Small intestine (tissue), 7 donors: ENCODE measurements around the gene RANBP1. TPM values are rescaled to one million over a fixed set of nuclear protein-coding genes. Genes with fewer than 3 reads are reported as not detected.

Experiments
- DNase-seq, 2 donors: peaks; one replicate each; pipeline versions ENCODE4 v3.0.0 to v3.0.0-alpha.2; 2013
- FAIRE-seq: peaks from 2 replicates; lab custom pipeline; 2012; peaks lifted over from hg19 to GRCh38; lab: Jason Lieb, UNC
- H3K27ac ChIP-seq, 3 donors: one replicate each; pipeline ENCODE4 v1.5.1; 2013; ENCODE audit warnings: low read length in 2 of 3, mild to moderate bottlenecking in 2 of 3, control low read depth in 1 of 3, inconsistent platforms in 1 of 3, low read depth in 1 of 3, moderate library complexity in 1 of 3
- H3K27me3 ChIP-seq, 3 donors: one replicate each; pipeline ENCODE4 v1.6.1; 2013; ENCODE audit warnings: low read length in 3 of 3, inconsistent platforms in 1 of 3; ENCODE audit not compliant: control insufficient read depth in 3 of 3, insufficient read depth in 3 of 3
- H3K36me3 ChIP-seq, 3 donors: one replicate each; pipeline ENCODE4 v1.6.1; 2013; ENCODE audit warnings: low read length in 3 of 3, inconsistent platforms in 1 of 3, low read depth in 1 of 3, mild to moderate bottlenecking in 1 of 3, moderate library complexity in 1 of 3; ENCODE audit not compliant: control insufficient read depth in 3 of 3, insufficient read depth in 2 of 3
- H3K4me1 ChIP-seq, 3 donors: one replicate each; pipeline ENCODE4 v1.6.1; 2013; ENCODE audit warnings: low read length in 2 of 3, inconsistent platforms in 1 of 3, low read depth in 1 of 3, mild to moderate bottlenecking in 1 of 3, moderate library complexity in 1 of 3; ENCODE audit not compliant: control insufficient read depth in 3 of 3, insufficient read depth in 2 of 3
- H3K4me3 ChIP-seq, 3 donors: one replicate each; pipeline ENCODE4 v1.5.1; 2013; ENCODE audit warnings: low read length in 3 of 3, control low read depth in 1 of 3, inconsistent platforms in 1 of 3, low read depth in 1 of 3, mild to moderate bottlenecking in 1 of 3, moderate library complexity in 1 of 3
- H3K9me3 ChIP-seq, 2 donors: one replicate each; pipeline ENCODE4 v1.6.1; 2013; ENCODE audit warnings: low read depth in 1 of 2, low read length in 1 of 2; ENCODE audit not compliant: control insufficient read depth in 2 of 2, insufficient read depth in 1 of 2
- WGBS, 3 donors: extraction: QIAGEN DNeasy Blood & Tissue Kit; methylation state at CpG; one replicate each; pipeline ENCODE4 v1.1.7; 2013; 5-methylcytosine and 5-hydroxymethylcytosine counted together
- polyA plus RNA-seq, 4 donors: library from polyadenylated mRNA; stranded (reverse) in 3 of 4; unstranded in 1 of 4; fragments of 200-250 nt in 3 of 4; fragments of 120-200 nt in 1 of 4; gene quantifications; one replicate each; pipeline versions ENCODE4 v1.2.1 to v1.2.3, GENCODE V29; 2013
- donor health status: healthy with polysubstance abuse.
- donor health status: control.
- donor health status: control.
- donor health status: Bipolar disorder and iron deficiency.
- donor health status: healthy.

RANBP1 gene
- polyA plus RNA-seq, 4 donors, result 61.5 to 184 (median 103) TPM

DNA sequence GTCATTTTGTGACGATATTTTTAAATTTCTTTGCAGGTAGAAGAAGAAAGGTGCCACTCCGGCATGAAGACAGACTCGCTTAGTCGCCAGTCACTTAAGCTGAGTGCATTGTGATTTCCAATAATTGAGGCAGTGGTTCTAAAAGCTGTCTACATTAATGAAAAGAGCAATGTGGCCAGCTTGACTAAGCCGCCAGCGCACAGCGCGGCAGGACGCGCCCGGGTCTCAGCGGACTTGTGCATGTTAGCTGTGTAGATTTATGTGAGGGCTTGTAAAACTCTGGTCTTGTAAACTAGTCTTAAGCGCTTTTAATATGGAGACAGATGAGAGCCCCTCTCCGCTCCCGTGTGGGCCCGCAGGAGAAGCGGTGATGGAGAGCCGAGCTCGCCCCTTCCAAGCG lies 30.3 kb upstream of the RANBP1 start:
- Histone ChIP-seq H3K4me1 (peaks cover 0 to 30% (median 5%) of the 10 kb centered on the region in 3 donors), H3K27me3 (no peaks in the 10 kb centered on the region), H3K4me3 (no peak overlapping the region), H3K9me3 (no peaks in the 10 kb centered on the region), H3K36me3 (peaks cover 19 to 71% (median 26%) of the 10 kb centered on the region in 3 donors), H3K27ac (no peak overlapping the region)
- no peak for FAIRE-seq
- 96 to 97% (median 96%) methylated on average over 20 of the region's 20 CpGs for WGBS, 3 donors
- DNase-seq, result no peak

DNA sequence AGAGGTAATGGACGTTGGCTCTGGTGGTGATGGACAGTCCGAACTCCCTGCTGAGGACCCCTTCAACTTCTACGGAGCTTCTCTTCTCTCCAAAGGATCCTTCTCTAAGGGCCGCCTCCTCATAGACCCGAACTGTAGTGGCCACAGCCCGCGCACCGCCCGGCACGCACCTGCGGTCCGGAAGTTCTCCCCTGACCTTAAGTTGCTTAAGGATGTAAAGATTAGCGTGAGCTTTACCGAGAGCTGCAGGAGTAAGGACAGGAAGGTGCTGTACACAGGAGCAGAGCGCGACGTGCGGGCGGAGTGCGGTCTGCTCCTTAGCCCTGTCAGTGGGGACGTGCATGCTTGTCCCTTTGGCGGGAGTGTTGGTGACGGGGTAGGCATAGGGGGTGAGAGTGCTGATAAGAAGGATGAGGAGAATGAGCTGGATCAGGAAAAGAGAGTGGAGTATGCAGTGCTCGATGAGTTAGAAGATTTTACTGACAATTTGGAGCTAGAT lies 29.8 kb upstream of the RANBP1 start:
- FAIRE-seq (no peak), DNase-seq (no peak)
- WGBS, 3 donors, result 94 to 95% (median 95%) methylated on average over 24 of the region's 24 CpGs
- Histone ChIP-seq H3K4me1 (peaks cover 0 to 27% (median 5%) of the 10 kb centered on the region in 3 donors), H3K27me3 (no peaks in the 10 kb centered on the region), H3K9me3 (no peaks in the 10 kb centered on the region), H3K27ac (no peak overlapping the region), H3K4me3 (no peak overlapping the region), H3K36me3 (peaks cover 20 to 76% (median 28%) of the 10 kb centered on the region in 3 donors)

GRCh38 chr22:20086763-20087162 lies 29.1 kb upstream of the RANBP1 start:
- Histone ChIP-seq H3K36me3 (peaks cover 20 to 83% (median 30%) of the 10 kb centered on the region in 3 donors), H3K4me1 (peaks cover 0 to 21% (median 2%) of the 10 kb centered on the region in 3 donors), H3K27me3 (no peaks in the 10 kb centered on the region), H3K27ac (no peak overlapping the region), H3K9me3 (no peaks in the 10 kb centered on the region), H3K4me3 (no peak overlapping the region)
- 97 to 99% (median 98%) methylated on average over 5 of the region's 5 CpGs for WGBS, 3 donors
- no peak for DNase-seq
- FAIRE-seq, result no peak

- Histone ChIP-seq H3K9me3 (no peaks in the 10 kb centered on the region), H3K27me3 (no peaks in the 10 kb centered on the region), H3K4me1 (peaks cover 0 to 19% (median 2%) of the 10 kb centered on the region in 3 donors), H3K4me3 (no peak overlapping the region), H3K27ac (no peak overlapping the region), H3K36me3 (peaks cover 20 to 89% (median 35%) of the 10 kb centered on the region in 3 donors)
- no peak for FAIRE-seq
- DNase-seq, result no peak
- WGBS, 3 donors, result 90 to 94% (median 92%) methylated on average over 14 of the region's 14 CpGs
Measured at GRCh38 chr22:20087319-20088262, 28.3 kb upstream of the RANBP1 start.

DNA sequence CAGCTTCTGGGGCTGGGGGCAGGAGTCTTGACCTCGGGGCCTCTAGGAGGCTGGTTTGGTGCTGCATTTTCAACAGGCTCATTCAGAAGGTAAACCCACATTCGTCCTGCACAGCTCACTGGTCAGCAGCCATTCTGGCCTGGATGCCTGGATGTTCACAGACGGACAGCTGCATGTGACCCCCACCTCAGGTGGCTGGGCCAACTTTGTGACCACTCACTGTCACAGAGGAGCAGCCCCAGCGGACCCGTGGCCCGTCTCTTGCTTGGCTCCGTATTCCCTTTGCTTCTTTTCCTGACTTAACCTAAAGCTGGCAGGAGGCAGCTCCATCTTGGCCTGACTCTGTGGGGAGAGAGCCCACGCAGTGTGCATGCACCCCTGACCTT lies 27.6 kb upstream of the RANBP1 start:
- WGBS, 3 donors, result 93 to 98% (median 93%) methylated on average over 8 of the region's 8 CpGs
- Histone ChIP-seq H3K27ac (no peak overlapping the region), H3K4me1 (peaks cover 0 to 12% (median 2%) of the 10 kb centered on the region in 3 donors), H3K9me3 (no peaks in the 10 kb centered on the region), H3K27me3 (no peaks in the 10 kb centered on the region), H3K4me3 (no peak overlapping the region), H3K36me3 (peaks cover 20 to 89% (median 35%) of the 10 kb centered on the region in 3 donors)
- FAIRE-seq, result no peak
- DNase-seq, result no peak

DNA sequence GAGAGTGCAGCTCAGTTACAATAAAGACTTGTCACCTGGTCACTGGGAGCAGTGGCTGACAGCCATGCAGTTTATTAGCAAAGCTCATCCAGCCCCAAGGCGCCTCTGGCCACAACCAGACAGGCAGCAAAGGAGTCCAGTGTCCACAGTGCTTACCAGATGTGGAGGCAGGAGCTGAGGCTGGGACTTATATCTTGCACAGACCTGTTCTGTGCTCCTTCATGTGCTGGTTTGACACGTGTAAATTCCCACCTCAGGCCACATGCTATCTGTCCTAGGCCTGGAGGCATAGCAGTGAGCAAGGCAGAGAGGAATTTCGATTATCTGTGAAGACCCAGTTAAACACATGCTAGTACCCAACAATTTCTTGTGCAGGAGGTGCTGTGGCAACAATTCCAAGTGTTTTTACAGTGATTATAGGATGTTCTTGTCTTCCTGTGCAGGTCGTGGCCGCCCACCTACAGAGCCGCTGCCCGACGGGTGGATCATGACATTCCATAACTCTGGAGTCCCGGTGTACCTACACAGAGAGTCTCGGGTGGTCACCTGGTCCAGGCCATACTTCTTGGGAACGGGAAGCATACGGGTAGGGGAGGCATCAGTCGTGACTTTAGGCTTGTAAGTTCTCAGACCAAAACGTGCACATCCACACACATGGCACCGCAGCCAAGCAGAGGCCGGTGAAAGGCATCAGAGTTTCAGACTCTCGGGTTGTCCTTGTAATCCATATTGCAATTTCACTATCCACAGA lies 26.5 kb upstream of the RANBP1 start:
- Histone ChIP-seq H3K4me3 (no peak overlapping the region), H3K27ac (no peak overlapping the region), H3K9me3 (no peaks in the 10 kb centered on the region), H3K4me1 (peaks cover 0 to 7% (median 0%) of the 10 kb centered on the region in 3 donors), H3K27me3 (no peaks in the 10 kb centered on the region), H3K36me3 (peaks cover 20 to 96% (median 43%) of the 10 kb centered on the region in 3 donors)
- FAIRE-seq (no peak), DNase-seq (no peak)
- WGBS, 3 donors, result 93 to 94% (median 94%) methylated on average over 17 of the region's 17 CpGs

DNA sequence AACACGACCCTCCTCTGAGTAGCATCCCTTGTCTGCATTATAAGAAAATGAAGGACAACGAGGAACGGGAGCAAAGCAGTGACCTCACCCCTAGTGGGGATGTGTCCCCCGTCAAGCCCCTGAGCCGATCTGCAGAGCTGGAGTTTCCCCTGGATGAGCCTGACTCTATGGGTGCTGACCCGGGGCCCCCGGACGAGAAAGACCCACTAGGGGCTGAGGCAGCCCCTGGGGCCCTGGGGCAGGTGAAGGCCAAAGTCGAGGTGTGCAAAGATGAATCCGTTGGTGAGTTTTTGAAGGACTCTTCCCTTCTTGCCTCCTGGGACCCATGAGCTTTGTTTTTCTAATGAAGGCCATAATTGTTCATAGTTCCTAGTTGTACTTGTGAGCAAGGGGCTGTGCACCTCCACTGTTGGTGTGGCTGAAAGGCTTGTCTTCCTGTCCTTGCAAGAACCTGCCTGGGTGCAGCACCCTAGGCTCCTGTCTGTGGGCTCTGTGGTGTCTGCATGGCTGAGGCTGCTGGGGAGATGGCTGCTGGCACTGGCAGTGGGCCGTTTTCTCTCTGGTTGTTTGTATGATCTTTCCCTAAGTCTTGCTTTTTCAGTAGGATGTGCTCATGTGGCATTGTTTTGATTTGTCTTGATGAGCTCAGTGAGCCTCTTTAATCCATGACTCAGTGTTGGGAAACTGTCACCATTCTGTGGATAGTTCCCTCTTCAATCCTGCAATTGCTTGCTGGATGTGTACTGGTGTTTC lies 25.8 kb upstream of the RANBP1 start:
- FAIRE-seq (no peak), DNase-seq (no peak)
- Histone ChIP-seq H3K27ac (no peak overlapping the region), H3K4me3 (no peak overlapping the region), H3K4me1 (no peaks in the 10 kb centered on the region), H3K36me3 (peaks cover 22 to 96% (median 44%) of the 10 kb centered on the region in 3 donors), H3K9me3 (no peaks in the 10 kb centered on the region), H3K27me3 (no peaks in the 10 kb centered on the region)
- WGBS, 3 donors, result 88 to 95% (median 93%) methylated on average over 11 of the region's 11 CpGs
